ENCODE data around the gene DOK5. TPM values are rescaled to one million over a fixed set of nuclear protein-coding genes. Genes with fewer than 3 reads are reported as not detected.

The DOK5 gene
- total RNA-seq, 2 experiments from 2014 or later: not detected

- Histone ChIP-seq H3K36me3 (ENCODE audit: insufficient read depth, low read length) (no peaks in the 10 kb centered on the region), H3K27me3 (ENCODE audit: control insufficient read depth in 1 of 2, insufficient read depth in 2 of 2, low read length in 2 of 2) (no peaks in the 10 kb centered on the region), H3K4me3 (ENCODE audit: low read length) (no peak overlapping the region), H3K4me1 (ENCODE audit: insufficient read depth, low read length) (no peaks in the 10 kb centered on the region), H3K27ac (ENCODE audit: low read depth in 1 of 2, low read length in 2 of 2) (no peak overlapping the region), H3K9me3 (ENCODE audit: control insufficient read depth in 1 of 2, insufficient read depth in 1 of 2, low read length in 2 of 2) (peaks cover 0 to 7% of the 10 kb centered on the region in 2 experiments)
- DNase-seq: no peak
- Mint-ChIP-seq H3K9me3 (no peaks in the 10 kb centered on the region), H3K36me3 (ENCODE audit: low read depth) (no peaks in the 10 kb centered on the region), H3K27me3 (peaks cover 6% of the 10 kb centered on the region), H3K27ac (no peak overlapping the region), H3K4me1 (ENCODE audit: low read depth) (no peaks in the 10 kb centered on the region), H3K4me3 (no peak overlapping the region)
- no peak for TF ChIP-seq CTCF (IDR thresholded peaks at IDR 0.05)
- intact Hi-C loops (cut with DNase I, micrococcal nuclease): no loop called here
- ATAC-seq (ENCODE audit: poor library complexity): no peak
- CTCF ChIA-PET: no interaction called here
- POLR2A ChIA-PET: no interaction called here
Observed at GRCh38 chr20:54618412-54618811, 143.0 kb downstream of the DOK5 start.

GRCh38 chr20:54619181-54619580 lies 143.8 kb downstream of the DOK5 start:
- ATAC-seq (ENCODE audit: poor library complexity): no peak
- H3K36me3 Mint-ChIP-seq (ENCODE audit: low read depth): no peaks in the 10 kb centered on the region
- no peaks in the 10 kb centered on the region for H3K9me3 Mint-ChIP-seq
- no peaks in the 10 kb centered on the region for H3K4me1 ChIP-seq (ENCODE audit: insufficient read depth, low read length)
- CTCF ChIA-PET: no interaction called here
- POLR2A ChIA-PET: no interaction called here
- no peak overlapping the region for H3K27ac Mint-ChIP-seq
- no peaks in the 10 kb centered on the region for H3K27me3 ChIP-seq (ENCODE audit: control insufficient read depth in 1 of 2, insufficient read depth in 2 of 2, low read length in 2 of 2)
- no peak overlapping the region for H3K4me3 ChIP-seq (ENCODE audit: low read length)
- no peaks in the 10 kb centered on the region for H3K4me1 Mint-ChIP-seq (ENCODE audit: low read depth)
- no peak overlapping the region for H3K27ac ChIP-seq (ENCODE audit: low read depth in 1 of 2, low read length in 2 of 2)
- H3K4me3 Mint-ChIP-seq: no peak overlapping the region
- H3K27me3 Mint-ChIP-seq: peaks cover 6% of the 10 kb centered on the region
- H3K9me3 ChIP-seq (ENCODE audit: control insufficient read depth in 1 of 2, insufficient read depth in 1 of 2, low read length in 2 of 2): peaks cover 0 to 7% of the 10 kb centered on the region in 2 experiments
- H3K36me3 ChIP-seq (ENCODE audit: insufficient read depth, low read length): no peaks in the 10 kb centered on the region
- no peak for TF ChIP-seq CTCF (IDR thresholded peaks at IDR 0.05)
- DNase-seq: no peak
- intact Hi-C loops (cut with DNase I, micrococcal nuclease): no loop called here

GRCh38 chr20:54619682-54620081 lies 144.3 kb downstream of the DOK5 start:
- POLR2A ChIA-PET: no interaction called here
- DNase-seq (no peak), ATAC-seq (ENCODE audit: poor library complexity) (no peak)
- Histone ChIP-seq H3K4me1 (ENCODE audit: insufficient read depth, low read length) (no peaks in the 10 kb centered on the region), H3K4me3 (ENCODE audit: low read length) (no peak overlapping the region), H3K27ac (ENCODE audit: low read depth in 1 of 2, low read length in 2 of 2) (no peak overlapping the region), H3K9me3 (ENCODE audit: control insufficient read depth in 1 of 2, insufficient read depth in 1 of 2, low read length in 2 of 2) (peaks cover 0 to 7% of the 10 kb centered on the region in 2 experiments), H3K27me3 (ENCODE audit: control insufficient read depth in 1 of 2, insufficient read depth in 2 of 2, low read length in 2 of 2) (no peaks in the 10 kb centered on the region), H3K36me3 (ENCODE audit: insufficient read depth, low read length) (no peaks in the 10 kb centered on the region)
- no peaks in the 10 kb centered on the region for H3K4me1 Mint-ChIP-seq (ENCODE audit: low read depth)
- H3K36me3 Mint-ChIP-seq (ENCODE audit: low read depth): no peaks in the 10 kb centered on the region
- H3K27ac Mint-ChIP-seq: no peak overlapping the region
- CTCF ChIA-PET: no interaction called here
- intact Hi-C loops (cut with DNase I, micrococcal nuclease): no loop called here
- H3K27me3 Mint-ChIP-seq: peaks cover 6% of the 10 kb centered on the region
- TF ChIP-seq CTCF (IDR thresholded peaks at IDR 0.05): no peak
- H3K9me3 Mint-ChIP-seq: no peaks in the 10 kb centered on the region
- H3K4me3 Mint-ChIP-seq: no peak overlapping the region
